ENCODE data around the gene KCNMA1.

DNA sequence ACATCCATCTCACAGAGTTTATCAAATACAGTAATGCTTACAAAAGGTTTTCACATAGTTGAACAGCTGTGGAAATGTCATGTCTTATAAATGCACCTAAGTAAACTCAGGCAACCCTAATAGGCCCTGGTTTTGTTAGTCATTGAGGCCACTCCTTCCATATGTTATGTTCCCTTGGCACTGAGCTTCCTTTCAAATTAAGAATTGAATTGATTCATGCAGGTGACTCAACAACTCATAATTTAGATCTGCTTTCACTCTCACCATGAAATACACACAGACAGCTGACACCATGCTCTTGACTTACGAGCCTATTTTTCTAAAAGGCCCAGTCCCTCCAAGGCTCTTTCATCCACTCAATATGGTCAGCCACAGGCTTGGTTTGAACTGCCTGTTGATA, 476.9 kb downstream of the KCNMA1 start:
- TF ChIP-seq POLR2A (IDR thresholded peaks at IDR 0.05) = no peak
- no peak for TF ChIP-seq CTCF (IDR thresholded peaks at IDR 0.05)
- TF ChIP-seq POLR2AphosphoS5 (IDR thresholded peaks at IDR 0.05; ENCODE audit: insufficient read depth in 1 of 2, low read depth in 1 of 2) = peak in 1 of 2 donors; percentile 75

Measured in vagina (tissue), 2 donors.